Activated CD8-positive, alpha-beta memory T cell treated with anti-CD3 and anti-CD28 coated beads for 36 hours (primary cell): ENCODE results near the gene RGSL1. TPM values are rescaled to one million over a fixed set of nuclear protein-coding genes. Genes with fewer than 3 reads are reported as not detected.

Experiments used
- CTCF ChIA-PET: fragments of 350-600 bp; sonication (Branson Sonifier 250); formaldehyde crosslinking; loops from one replicate; lab custom pipeline; 2021; ENCODE audit warnings: antibody characterized with exemption; lab: Charles Lee
- POLR2A ChIA-PET: fragments of 350-600 bp; sonication (Branson Sonifier 250); formaldehyde crosslinking; loops from one replicate; lab custom pipeline; 2021; ENCODE audit warnings: antibody characterized with exemption; lab: Charles Lee
- total RNA-seq, 2 experiments: library from RNA; stranded (reverse); gene quantifications; one replicate each; pipeline ENCODE4 v1.2.3, GENCODE V29; 2021

RGSL1 gene
- total RNA-seq, 2 experiments from 2014 or later, result not detected

GRCh38 chr1:182601913-182602312 lies 152.0 kb downstream of the RGSL1 start:
- CTCF ChIA-PET, result interaction anchor here (0.7 to 30.8 kb wide), 4 partner anchors 12 to 185 kb away, joined by 3 to 459 read pairs (median 6); partner anchors contain the start of gene NPL

GRCh38 chr1:182602935-182603645 lies 153.1 kb downstream of the RGSL1 start:
- ChIA-PET POLR2A (interaction anchor here (0.5 to 1.7 kb wide), 7 partner anchors 13 to 237 kb away, joined by 3 to 19 read pairs (median 3); no protein-coding TSS in a partner anchor), CTCF (interaction anchor here (0.9 to 30.8 kb wide), 5 partner anchors 11 to 184 kb away, joined by 3 to 459 read pairs (median 5); partner anchors contain the start of gene NPL)

More at GRCh38 chr1:182601913-182602312, 152.0 kb downstream of the RGSL1 start:
- POLR2A ChIA-PET, result no interaction called here

- CTCF ChIA-PET, result interaction anchor here (0.9 to 30.8 kb wide), 6 partner anchors 8 to 183 kb away, joined by 3 to 459 read pairs (median 5); partner anchors contain the start of gene NPL
Measured at GRCh38 chr1:182603646-182604174, 153.8 kb downstream of the RGSL1 start.

GRCh38 chr1:182604175-182605164 lies 154.5 kb downstream of the RGSL1 start, which contains the start of gene RGS16:
Gene RGS16, minus strand, starts transcription at chr1:182604389. Its CDS starts 130 bp downstream, at chr1:182604259.
- ChIA-PET CTCF (interaction anchor here (0.9 to 30.8 kb wide), 8 partner anchors 9 to 182 kb away, joined by 3 to 459 read pairs (median 4); partner anchors contain the start of gene NPL), POLR2A (interaction anchor here (1.4 to 1.7 kb wide), 2 partner anchors 11 kb away, joined by 9 to 19 read pairs; no protein-coding TSS in a partner anchor)

More at GRCh38 chr1:182603646-182604174, 153.8 kb downstream of the RGSL1 start:
- POLR2A ChIA-PET, result interaction anchor here (0.7 to 1.7 kb wide), 6 partner anchors 12 to 237 kb away, joined by 3 to 19 read pairs (median 4); no protein-coding TSS in a partner anchor

- ChIA-PET POLR2A (interaction anchor here (1.3 kb wide), 1 partner anchor 8 kb away, joined by 3 read pairs; no protein-coding TSS in a partner anchor), CTCF (interaction anchor here (0.6 to 30.8 kb wide), 4 partner anchors 8 to 538 kb away, joined by 3 to 459 read pairs (median 8); partner anchors contain the start of gene NPL)
Measured at GRCh38 chr1:182607566-182607965, 157.6 kb downstream of the RGSL1 start.

GRCh38 chr1:182608236-182608635 lies 158.3 kb downstream of the RGSL1 start:
- ChIA-PET POLR2A (interaction anchor here (1.2 to 1.3 kb wide), 2 partner anchors 7 to 21 kb away, joined by 3 to 4 read pairs; no protein-coding TSS in a partner anchor), CTCF (interaction anchor here (1.9 to 30.8 kb wide), 2 partner anchors 13 to 178 kb away, joined by 6 to 459 read pairs; partner anchors contain the start of gene NPL)

- ChIA-PET POLR2A (interaction anchor here (1.2 kb wide), 1 partner anchor 20 kb away, joined by 4 read pairs; no protein-coding TSS in a partner anchor), CTCF (interaction anchor here (30.8 kb wide), 1 partner anchor 178 kb away, joined by 459 read pairs; the partner anchor contains the start of gene NPL)
Measured at GRCh38 chr1:182608845-182609610, 159.1 kb downstream of the RGSL1 start.

Other genes with a start within 250 kb of the RGSL1 start
- gene GLUL, start 58.4 kb upstream of the RGSL1 start, total RNA-seq, result 10 to 100 TPM; 25.2 to 28.4 TPM
- not detected for gene TEDDM1, start 49.5 kb upstream of the RGSL1 start, total RNA-seq
- gene RNASEL, start 139.1 kb downstream of the RGSL1 start, total RNA-seq, result 1 to 10 TPM; 4.2 to 4.3 TPM
- gene RGS16, start 154.2 kb downstream of the RGSL1 start, total RNA-seq, result 10 to 100 TPM; 77.5 to 79.4 TPM
- gene RGS8, start 234.4 kb downstream of the RGSL1 start, total RNA-seq, result not detected